Gastrocnemius medialis (tissue), 4 donors: ENCODE data around the gene MAP2K5.

ENCODE experiments used
- POLR2A ChIP-seq, 2 donors: fragments of 450-650 bp; IDR thresholded peaks; one replicate each; pipeline ENCODE4 v1.6.1; 2017; ENCODE audit warnings: antibody characterized with exemption in 2 of 2, mild to moderate bottlenecking in 2 of 2, moderate library complexity in 2 of 2
- TF ChIP-seq, protein P1 (sequence below), 5 experiments: fragments of 450-650 bp in 3 of 5; fragments of 200-600 bp in 2 of 5; sonication (generic) in 2 of 5; IDR thresholded peaks in 4 of 5; conservative IDR thresholded peaks in 1 of 5; 1 replicate in 4 of 5; 2 replicates in 1 of 5; pipeline ENCODE4 v1.5.1; 2016 to 2019; ENCODE audit warnings: antibody characterized with exemption in 5 of 5, mild to moderate bottlenecking in 3 of 5, moderate library complexity in 3 of 5

DNA sequence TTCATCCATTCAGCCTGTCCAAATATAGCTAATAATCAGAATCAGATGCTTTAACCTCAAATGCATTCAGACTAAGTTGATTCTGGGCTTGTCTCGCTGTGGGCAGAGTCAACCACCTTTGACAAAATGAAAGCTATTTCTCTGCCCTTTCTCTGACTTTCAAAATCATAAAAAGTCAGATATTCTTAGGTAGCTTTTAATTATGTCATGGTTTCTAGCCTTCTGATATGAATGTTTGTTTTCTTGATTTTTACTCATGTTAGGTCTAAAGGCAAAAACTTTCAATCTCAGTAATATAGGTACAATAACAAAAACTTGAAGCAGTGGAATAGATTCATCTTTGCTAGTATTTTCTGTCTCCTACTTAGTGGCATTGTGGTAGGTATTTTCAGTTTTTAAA lies 46.9 kb upstream of the MAP2K5 start:
- no peak for TF ChIP-seq POLR2A (IDR thresholded peaks at IDR 0.05)
- TF ChIP-seq, protein P1, sequence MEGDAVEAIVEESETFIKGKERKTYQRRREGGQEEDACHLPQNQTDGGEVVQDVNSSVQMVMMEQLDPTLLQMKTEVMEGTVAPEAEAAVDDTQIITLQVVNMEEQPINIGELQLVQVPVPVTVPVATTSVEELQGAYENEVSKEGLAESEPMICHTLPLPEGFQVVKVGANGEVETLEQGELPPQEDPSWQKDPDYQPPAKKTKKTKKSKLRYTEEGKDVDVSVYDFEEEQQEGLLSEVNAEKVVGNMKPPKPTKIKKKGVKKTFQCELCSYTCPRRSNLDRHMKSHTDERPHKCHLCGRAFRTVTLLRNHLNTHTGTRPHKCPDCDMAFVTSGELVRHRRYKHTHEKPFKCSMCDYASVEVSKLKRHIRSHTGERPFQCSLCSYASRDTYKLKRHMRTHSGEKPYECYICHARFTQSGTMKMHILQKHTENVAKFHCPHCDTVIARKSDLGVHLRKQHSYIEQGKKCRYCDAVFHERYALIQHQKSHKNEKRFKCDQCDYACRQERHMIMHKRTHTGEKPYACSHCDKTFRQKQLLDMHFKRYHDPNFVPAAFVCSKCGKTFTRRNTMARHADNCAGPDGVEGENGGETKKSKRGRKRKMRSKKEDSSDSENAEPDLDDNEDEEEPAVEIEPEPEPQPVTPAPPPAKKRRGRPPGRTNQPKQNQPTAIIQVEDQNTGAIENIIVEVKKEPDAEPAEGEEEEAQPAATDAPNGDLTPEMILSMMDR (IDR thresholded peaks at IDR 0.05 in 4 of 5, conservative IDR thresholded peaks at IDR 0.05 in 1 of 5) = no peak
